Sigmoid colon (tissue), 7 donors: Measurements from ENCODE around the gene SLC16A11. TPM values are rescaled to one million over a fixed set of nuclear protein-coding genes. Genes with fewer than 3 reads are reported as not detected.
"Not testable (repeated sequence)": the region's sequence is repeated elsewhere in the genome, so short reads cannot be mapped to it uniquely, and the experiment has no call there.

Experiments
- DNase-seq: peaks from one replicate; pipeline ENCODE4 v3.0.0-alpha.2; 2019
- H3K27ac ChIP-seq, 4 donors: fragments of 200-600 bp; sonication (generic); one replicate each; pipeline ENCODE4 v1.5.1; 2016 to 2019; ENCODE audit warnings: mild to moderate bottlenecking in 1 of 4
- H3K27me3 ChIP-seq, 3 donors: fragments of 200-600 bp; sonication (generic); one replicate each; pipeline ENCODE4 v1.5.1; 2019; ENCODE audit warnings: mild to moderate bottlenecking in 1 of 3
- H3K36me3 ChIP-seq, 4 donors: fragments of 200-600 bp; sonication (generic); one replicate each; pipeline ENCODE4 v1.5.1; 2016 to 2019
- H3K4me1 ChIP-seq, 4 donors: fragments of 200-600 bp; sonication (generic); one replicate each; pipeline ENCODE4 v1.5.1; 2017 to 2019
- H3K4me3 ChIP-seq, 4 donors: fragments of 200-600 bp; sonication (generic); one replicate each; pipeline ENCODE4 v1.5.1; 2017 to 2019; ENCODE audit warnings: mild to moderate bottlenecking in 2 of 4, moderate library complexity in 1 of 4
- H3K9me3 ChIP-seq, 4 donors: fragments of 200-600 bp in 3 of 4; sonication (generic) in 3 of 4; one replicate each; pipeline versions ENCODE4 v1.5.1 to v1.6.1; 2013 to 2019
- EP300 ChIP-seq, 4 donors: sonication (generic); formaldehyde crosslinking; IDR thresholded peaks; one replicate each; pipeline ENCODE4 v1.6.1; 2017; ENCODE audit warnings: antibody characterized with exemption in 4 of 4
- POLR2A ChIP-seq, 2 donors: fragments of 450-650 bp; IDR thresholded peaks; one replicate each; pipeline ENCODE4 v1.6.1; 2016; ENCODE audit warnings: antibody characterized with exemption in 2 of 2, mild to moderate bottlenecking in 2 of 2, moderate library complexity in 2 of 2
- POLR2AphosphoS5 ChIP-seq, 4 donors: sonication (generic); formaldehyde crosslinking; IDR thresholded peaks; one replicate each; pipeline ENCODE4 v1.6.1; 2017; ENCODE audit warnings: antibody characterized with exemption in 4 of 4
- WGBS, 2 donors: extraction: QIAGEN DNeasy Blood & Tissue Kit; methylation state at CpG; one replicate each; pipeline ENCODE4 v1.1.7; 2013; 5-methylcytosine and 5-hydroxymethylcytosine counted together
- intact Hi-C: fragments of 100-400 bp; cut with DNase I; formaldehyde crosslinking; loops from one replicate; pipeline ENCODE4 v1.15.1; 2023
- polyA plus RNA-seq, 3 donors: library from polyadenylated mRNA; stranded (reverse); fragments of 200-250 nt; gene quantifications; one replicate each; pipeline ENCODE4 v1.2.3, GENCODE V29; 2013
- small RNA-seq, 3 donors: library from RNA; depleted of rRNA; stranded (forward); fragments of <200 nt; gene quantifications; one replicate each; pipeline ENCODE3, GENCODE V24; 2016
- total RNA-seq, 4 donors: library from RNA; depleted of rRNA; stranded (reverse); fragments of >200 nt; gene quantifications; one replicate each; pipeline ENCODE4 v1.1.0, GENCODE V29; 2016
- TF ChIP-seq, protein P1 (sequence below), 4 experiments: fragments of 450-650 bp in 3 of 4; fragments of 200-600 bp in 1 of 4; IDR thresholded peaks; one replicate each; pipeline ENCODE4 v1.5.1; 2016 to 2019; ENCODE audit warnings: antibody characterized with exemption in 4 of 4, mild to moderate bottlenecking in 3 of 4, moderate library complexity in 2 of 4
- donor health status: healthy with polysubstance abuse.
- donor health status: Bipolar disorder and iron deficiency.
- donor health status: healthy.

The SLC16A11 gene
- total and polyA plus RNA-seq, 7 donors: 0.33 to 2.4 (median 0.45) TPM; not detected in 3

DNA sequence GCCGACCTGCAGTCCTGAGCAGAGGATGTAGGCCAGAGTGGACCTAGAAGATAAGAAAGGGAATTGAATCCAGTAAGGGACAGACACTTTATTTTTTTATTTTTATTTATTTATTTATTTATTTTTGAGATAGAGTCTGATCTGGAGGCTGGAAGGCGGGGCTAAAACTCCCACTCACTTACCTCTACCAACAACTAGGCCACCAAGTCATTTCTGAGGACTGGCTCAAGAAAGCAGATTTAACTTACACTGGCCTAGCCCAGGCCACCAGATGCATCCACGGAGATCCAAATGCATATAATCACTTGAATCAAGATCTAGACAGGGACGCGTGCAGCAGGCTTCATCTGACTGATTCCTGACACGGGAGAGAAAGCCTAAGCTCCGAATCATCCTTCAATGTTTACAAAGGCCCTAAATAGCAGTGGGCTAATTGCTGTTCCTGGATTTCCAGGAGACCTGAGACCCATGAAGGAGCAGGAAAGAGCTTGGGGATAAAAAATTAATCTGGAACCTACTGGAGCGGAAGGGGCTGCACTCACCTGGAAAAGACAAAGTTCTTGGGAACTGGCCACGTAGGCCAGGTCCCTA lies 49.1 kb downstream of the SLC16A11 start:
- 88 to 89% methylated on average over 9 of the region's 9 CpGs for WGBS, 2 donors
- H3K4me1 ChIP-seq: peaks cover 0 to 16% (median 14%) of the 10 kb centered on the region in 4 donors

DNA sequence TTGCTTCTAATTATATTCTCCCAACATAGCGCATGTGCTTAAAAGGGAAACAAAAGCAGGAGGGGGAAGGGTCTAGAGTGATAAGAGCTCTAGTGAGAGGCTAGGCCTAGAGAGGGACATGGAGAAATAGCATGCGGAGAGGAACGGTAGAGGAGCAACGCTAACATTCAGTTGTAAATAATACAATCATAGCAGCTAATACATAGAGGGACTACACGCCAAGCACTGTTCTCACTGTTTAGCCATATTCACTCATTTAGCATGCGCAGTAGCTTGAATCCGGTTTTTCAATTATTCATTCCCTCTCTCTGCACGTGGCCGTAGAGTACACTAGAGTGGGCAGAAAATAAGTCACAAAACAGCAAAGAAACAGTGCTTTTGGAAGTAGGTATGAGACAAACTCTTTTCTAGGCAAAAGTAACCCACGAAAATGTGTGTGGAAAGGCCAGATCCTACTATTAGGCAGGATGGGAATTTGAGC lies 49.7 kb downstream of the SLC16A11 start:
- Histone ChIP-seq H3K9me3 (no peaks in the 10 kb centered on the region), H3K27me3 (peaks cover 0 to 36% (median 0%) of the 10 kb centered on the region in 3 donors), H3K27ac (no peak overlapping the region), H3K36me3 (peaks cover 0 to 12% (median 0%) of the 10 kb centered on the region in 4 donors), H3K4me1 (peaks cover 0 to 16% (median 14%) of the 10 kb centered on the region in 4 donors), H3K4me3 (no peak overlapping the region)
- WGBS, 2 donors: 86 to 93% methylated on average over 10 of the region's 10 CpGs
- no peak for TF ChIP-seq POLR2AphosphoS5 (IDR thresholded peaks at IDR 0.05)
- TF ChIP-seq POLR2A (IDR thresholded peaks at IDR 0.05): no peak
- TF ChIP-seq EP300 (IDR thresholded peaks at IDR 0.05): no peak
- TF ChIP-seq, protein P1, sequence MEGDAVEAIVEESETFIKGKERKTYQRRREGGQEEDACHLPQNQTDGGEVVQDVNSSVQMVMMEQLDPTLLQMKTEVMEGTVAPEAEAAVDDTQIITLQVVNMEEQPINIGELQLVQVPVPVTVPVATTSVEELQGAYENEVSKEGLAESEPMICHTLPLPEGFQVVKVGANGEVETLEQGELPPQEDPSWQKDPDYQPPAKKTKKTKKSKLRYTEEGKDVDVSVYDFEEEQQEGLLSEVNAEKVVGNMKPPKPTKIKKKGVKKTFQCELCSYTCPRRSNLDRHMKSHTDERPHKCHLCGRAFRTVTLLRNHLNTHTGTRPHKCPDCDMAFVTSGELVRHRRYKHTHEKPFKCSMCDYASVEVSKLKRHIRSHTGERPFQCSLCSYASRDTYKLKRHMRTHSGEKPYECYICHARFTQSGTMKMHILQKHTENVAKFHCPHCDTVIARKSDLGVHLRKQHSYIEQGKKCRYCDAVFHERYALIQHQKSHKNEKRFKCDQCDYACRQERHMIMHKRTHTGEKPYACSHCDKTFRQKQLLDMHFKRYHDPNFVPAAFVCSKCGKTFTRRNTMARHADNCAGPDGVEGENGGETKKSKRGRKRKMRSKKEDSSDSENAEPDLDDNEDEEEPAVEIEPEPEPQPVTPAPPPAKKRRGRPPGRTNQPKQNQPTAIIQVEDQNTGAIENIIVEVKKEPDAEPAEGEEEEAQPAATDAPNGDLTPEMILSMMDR (IDR thresholded peaks at IDR 0.05): no peak
- DNase-seq: no peak
- intact Hi-C loops: no loop called here

More for the DNA sequence above, 49.1 kb downstream of the SLC16A11 start:
- no peak for DNase-seq
- H3K9me3 ChIP-seq: no peaks in the 10 kb centered on the region
- peaks cover 0 to 18% (median 0%) of the 10 kb centered on the region in 4 donors for H3K36me3 ChIP-seq
- H3K27me3 ChIP-seq: peaks cover 0 to 36% (median 0%) of the 10 kb centered on the region in 3 donors
- no peak for TF ChIP-seq POLR2A (IDR thresholded peaks at IDR 0.05)
- no peak for TF ChIP-seq EP300 (IDR thresholded peaks at IDR 0.05)
- TF ChIP-seq, protein P1 (IDR thresholded peaks at IDR 0.05): no peak
- no peak for TF ChIP-seq POLR2AphosphoS5 (IDR thresholded peaks at IDR 0.05)
- no peak overlapping the region for H3K4me3 ChIP-seq
- intact Hi-C loops: no loop called here
- no peak overlapping the region for H3K27ac ChIP-seq

DNA sequence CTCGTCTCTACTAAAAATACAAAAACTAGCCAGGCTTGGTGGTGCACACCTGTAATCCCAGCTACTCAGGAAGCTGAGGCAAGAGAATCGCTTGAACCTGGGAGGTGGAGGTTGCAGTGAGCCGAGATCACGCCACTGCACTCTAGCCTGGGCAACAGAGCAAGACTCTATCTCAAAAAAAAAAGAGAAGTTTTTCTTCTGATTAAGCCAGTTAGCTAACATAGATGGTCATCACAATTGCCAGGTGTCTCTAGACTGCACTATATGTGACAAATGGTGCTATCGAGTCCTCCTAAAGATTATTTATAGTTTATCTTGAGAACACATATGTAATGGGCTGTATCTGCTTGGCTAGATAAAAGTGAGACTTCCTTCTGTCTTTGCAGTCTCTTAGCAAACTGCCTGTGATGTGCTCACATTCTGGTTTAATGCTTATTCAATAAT lies 50.3 kb downstream of the SLC16A11 start:
- Histone ChIP-seq H3K27me3 (peaks cover 0 to 36% (median 0%) of the 10 kb centered on the region in 3 donors), H3K4me1 (peaks cover 0 to 16% (median 14%) of the 10 kb centered on the region in 4 donors)
- H3K27ac ChIP-seq, H3K36me3 ChIP-seq, DNase-seq, intact Hi-C loops, H3K4me3 ChIP-seq, H3K9me3 ChIP-seq: not testable (repeated sequence)
- 76% methylated on average over 5 of the region's 5 CpGs for WGBS, 2 donors

Small RNA genes within 50 kb of the gene (small RNA-seq; reads per million reads assigned to genes)
- gene AC120057.1: 0 reads per million in 3 donors

Other genes starting within 250 kb of the SLC16A11 start
- gene TEKT1, start 212.4 kb downstream of the SLC16A11 start, total RNA-seq: not detected
- not detected for gene TEKT1, start 212.4 kb downstream of the SLC16A11 start, polyA plus RNA-seq
- gene ALOX12, start 48.0 kb downstream of the SLC16A11 start, total RNA-seq: not detected
- not detected for gene ALOX12, start 48.0 kb downstream of the SLC16A11 start, polyA plus RNA-seq
- 100 to 1,000 TPM in 2 of 4 donors, 10 to 100 TPM in 2; 78.8 to 196 (median 109) TPM for gene RNASEK, start 31.5 kb downstream of the SLC16A11 start, total RNA-seq
- gene RNASEK, start 31.5 kb downstream of the SLC16A11 start, polyA plus RNA-seq: 100 to 1,000 TPM; 261 to 363 (median 302) TPM
- gene BCL6B, start 21.0 kb downstream of the SLC16A11 start, total RNA-seq: 1 to 10 TPM in 2 of 4 donors, under 1 TPM in 2; 0.71 to 2.8 (median 1.8) TPM
- gene BCL6B, start 21.0 kb downstream of the SLC16A11 start, polyA plus RNA-seq: 1 to 10 TPM in 2 of 3 donors, under 1 TPM in 1; 0.46 to 3.6 (median 3.3) TPM
- gene SLC16A13, start 8.1 kb downstream of the SLC16A11 start, total RNA-seq: 1 to 10 TPM in 1 of 4 donors, under 1 TPM in 3; 0.36 to 1.1 (median 0.60) TPM
- 1 to 10 TPM in 2 of 3 donors, under 1 TPM in 1; 0.60 to 7.3 (median 1.2) TPM for gene SLC16A13, start 8.1 kb downstream of the SLC16A11 start, polyA plus RNA-seq
- 10 to 100 TPM in 3 of 4 donors, 1 to 10 TPM in 1; 9.1 to 16.9 (median 14.1) TPM for gene CLEC10A, start 36.2 kb upstream of the SLC16A11 start, total RNA-seq
- 10 to 100 TPM in 2 of 3 donors, 1 to 10 TPM in 1; 9.6 to 17.6 (median 15.3) TPM for gene CLEC10A, start 36.2 kb upstream of the SLC16A11 start, polyA plus RNA-seq
- gene ASGR2, start 70.7 kb upstream of the SLC16A11 start, total RNA-seq: 1 to 10 TPM in 1 of 4 donors, not detected in 3; 2.4 TPM
- 1 to 10 TPM in 2 of 3 donors, not detected in 1; 1.0 to 1.6 TPM for gene ASGR2, start 70.7 kb upstream of the SLC16A11 start, polyA plus RNA-seq
- under 1 TPM in 2 of 4 donors, not detected in 2; 0.36 to 0.55 TPM for gene ASGR1, start 135.3 kb upstream of the SLC16A11 start, total RNA-seq
- 1 to 10 TPM; 1.7 to 2.4 (median 2.3) TPM for gene ASGR1, start 135.3 kb upstream of the SLC16A11 start, polyA plus RNA-seq
- gene DLG4, start 175.7 kb upstream of the SLC16A11 start, total RNA-seq: 10 to 100 TPM; 14.6 to 27.4 (median 16.7) TPM
- 1 to 10 TPM; 1.6 to 8.3 (median 5.4) TPM for gene DLG4, start 175.7 kb upstream of the SLC16A11 start, polyA plus RNA-seq
- 100 to 1,000 TPM; 311 to 569 (median 338) TPM for gene ACADVL, start 175.8 kb upstream of the SLC16A11 start, total RNA-seq
- gene ACADVL, start 175.8 kb upstream of the SLC16A11 start, polyA plus RNA-seq: 100 to 1,000 TPM; 211 to 587 (median 491) TPM
- gene DVL2, start 190.4 kb upstream of the SLC16A11 start, total RNA-seq: 10 to 100 TPM; 36.4 to 56.2 (median 41.8) TPM
- gene DVL2, start 190.4 kb upstream of the SLC16A11 start, polyA plus RNA-seq: 10 to 100 TPM; 12.0 to 30.7 (median 13.2) TPM
- 10 to 100 TPM; 23.1 to 45.4 (median 35.4) TPM for gene PHF23, start 195.4 kb upstream of the SLC16A11 start, total RNA-seq
- gene PHF23, start 195.4 kb upstream of the SLC16A11 start, polyA plus RNA-seq: 10 to 100 TPM; 40.7 to 45.6 (median 45.1) TPM
- gene GABARAP, start 198.4 kb upstream of the SLC16A11 start, total RNA-seq: 100 to 1,000 TPM; 147 to 645 (median 552) TPM
- 1,000 to 10,000 TPM in 2 of 3 donors, 100 to 1,000 TPM in 1; 572 to 1,215 (median 1,036) TPM for gene GABARAP, start 198.4 kb upstream of the SLC16A11 start, polyA plus RNA-seq
- gene CTDNEP1, start 207.6 kb upstream of the SLC16A11 start, total RNA-seq: 10 to 100 TPM; 43.9 to 76.4 (median 53.0) TPM
- 100 to 1,000 TPM in 1 of 3 donors, 10 to 100 TPM in 2; 80.2 to 110 (median 82.9) TPM for gene CTDNEP1, start 207.6 kb upstream of the SLC16A11 start, polyA plus RNA-seq
- gene ELP5, start 208.1 kb upstream of the SLC16A11 start, total RNA-seq: 10 to 100 TPM; 28.4 to 40.0 (median 34.2) TPM
- 10 to 100 TPM; 32.4 to 70.9 (median 42.9) TPM for gene ELP5, start 208.1 kb upstream of the SLC16A11 start, polyA plus RNA-seq
- gene CLDN7, start 218.4 kb upstream of the SLC16A11 start, total RNA-seq: 1 to 10 TPM in 3 of 4 donors, not detected in 1; 1.1 to 2.6 (median 1.9) TPM
- 100 to 1,000 TPM; 181 to 963 (median 332) TPM for gene CLDN7, start 218.4 kb upstream of the SLC16A11 start, polyA plus RNA-seq
- gene SLC2A4, start 237.6 kb upstream of the SLC16A11 start, total RNA-seq: 100 to 1,000 TPM in 2 of 4 donors, 10 to 100 TPM in 2; 72.9 to 127 (median 94.7) TPM
- gene SLC2A4, start 237.6 kb upstream of the SLC16A11 start, polyA plus RNA-seq: 1 to 10 TPM in 2 of 3 donors, under 1 TPM in 1; 0.60 to 7.9 (median 2.8) TPM